ENCODE data around the gene RAB27A.

RAB27A gene

GRCh38 chr15:55234104-55234799, 55.4 kb downstream of the RAB27A start:
- no peak for TF ChIP-seq TCF12 (IDR thresholded peaks at IDR 0.05; ENCODE audit: low read depth)
- no peak for TF ChIP-seq CEBPB (IDR thresholded peaks at IDR 0.05)
- no peak for TF ChIP-seq EGR1 (IDR thresholded peaks at IDR 0.05)
- no peak for TF ChIP-seq USF1 (IDR thresholded peaks at IDR 0.05)
- no peak for TF ChIP-seq YY1 (IDR thresholded peaks at IDR 0.05; ENCODE audit: low read depth)
- TF ChIP-seq MAX (IDR thresholded peaks at IDR 0.05) = no peak
- no peak for TF ChIP-seq REST (IDR thresholded peaks at IDR 0.05; ENCODE audit: low read depth)
- no peak for TF ChIP-seq EP300 (IDR thresholded peaks at IDR 0.05; ENCODE audit: borderline replicate concordance)
- no peak for TF ChIP-seq RAD21 (IDR thresholded peaks at IDR 0.05; ENCODE audit: low read depth)
- TF ChIP-seq FOXM1 (IDR thresholded peaks at IDR 0.05; ENCODE audit: borderline replicate concordance, low read depth) = no peak
- no peak for TF ChIP-seq CREB1 (IDR thresholded peaks at IDR 0.05; ENCODE audit: low read depth)
- no peak for TF ChIP-seq TEAD4 (IDR thresholded peaks at IDR 0.05)

DNA sequence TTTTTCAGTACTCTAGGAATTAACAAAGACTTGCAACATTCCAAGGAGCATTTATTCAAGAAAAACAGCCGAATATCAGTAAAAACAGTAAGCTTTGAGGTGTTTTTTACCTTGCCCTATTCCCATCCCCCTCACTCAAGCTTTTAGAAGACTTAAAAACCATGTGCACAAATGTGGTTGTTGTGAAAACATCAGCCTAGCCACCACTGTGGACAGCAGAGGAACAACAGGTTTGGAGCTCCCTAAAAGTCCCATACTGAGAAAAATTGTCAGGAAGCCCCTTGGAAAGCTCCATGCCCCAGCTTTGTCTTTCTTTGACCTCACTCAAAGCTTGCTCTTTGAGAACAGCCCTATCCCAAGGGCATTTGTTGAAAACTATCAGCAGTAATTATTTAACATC, 58.2 kb downstream of the RAB27A start:
- TF ChIP-seq EGR1 (IDR thresholded peaks at IDR 0.05) (no peak), ZBTB7A (IDR thresholded peaks at IDR 0.05; ENCODE audit: low read depth) (no peak)

DNA sequence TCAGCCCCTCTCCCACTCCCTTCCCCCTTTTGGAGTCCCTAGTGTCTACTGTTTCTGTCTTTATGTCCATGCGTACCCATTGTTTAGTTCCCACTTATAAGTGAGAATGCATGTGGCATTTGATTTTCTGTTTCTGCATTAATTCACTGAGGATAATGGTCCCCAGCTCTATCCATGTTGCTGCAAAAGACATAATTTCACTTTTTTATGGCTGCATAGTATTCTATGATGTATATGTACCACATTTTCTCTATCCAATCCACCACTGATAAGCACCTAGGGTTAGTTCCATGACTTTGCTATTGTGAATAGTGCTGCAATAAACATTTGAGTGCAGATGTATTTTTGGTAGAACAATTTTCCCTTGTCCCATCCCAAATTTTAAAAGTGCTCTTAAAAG, 58.7 kb downstream of the RAB27A start:
- TF ChIP-seq EGR1 (IDR thresholded peaks at IDR 0.05) (no peak), EP300 (IDR thresholded peaks at IDR 0.05; ENCODE audit: borderline replicate concordance) (no peak), TCF12 (IDR thresholded peaks at IDR 0.05; ENCODE audit: low read depth) (no peak), NFIC (IDR thresholded peaks at IDR 0.05) (no peak), TEAD4 (IDR thresholded peaks at IDR 0.05) (no peak), REST (IDR thresholded peaks at IDR 0.05; ENCODE audit: low read depth) (no peak), ZBTB7A (IDR thresholded peaks at IDR 0.05; ENCODE audit: low read depth) (no peak)

DNA sequence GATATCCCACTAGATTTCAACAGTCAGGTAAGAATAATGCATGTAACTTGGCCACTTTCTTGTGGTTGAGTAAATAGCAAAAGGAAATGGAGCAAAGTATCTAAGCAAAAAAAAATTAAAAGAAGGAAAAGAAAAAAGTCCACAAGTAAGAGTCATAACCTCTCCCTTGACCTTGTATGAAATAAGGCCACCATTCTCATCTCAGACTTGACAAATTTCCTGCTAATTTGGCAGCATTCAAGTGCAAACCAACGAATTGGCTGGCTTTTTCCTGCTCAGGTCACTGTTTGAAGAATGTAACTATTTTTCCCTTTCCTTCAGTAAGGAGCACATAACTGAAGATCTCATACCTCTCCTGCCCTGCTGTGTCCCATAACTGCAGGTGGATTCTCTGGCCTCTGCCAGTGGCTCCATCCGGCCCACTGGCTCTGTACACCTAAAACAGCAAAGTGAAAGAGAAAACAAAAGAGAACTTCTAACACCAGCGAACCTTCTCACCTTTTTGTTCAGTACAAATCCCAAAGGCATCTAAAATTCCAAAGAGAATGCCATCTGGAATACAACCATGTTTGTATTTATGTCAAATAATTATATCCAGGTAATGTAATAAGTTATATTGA, 59.5 kb downstream of the RAB27A start:
- TF ChIP-seq NFIC (IDR thresholded peaks at IDR 0.05) (no peak), EGR1 (IDR thresholded peaks at IDR 0.05) (no peak), CEBPB (IDR thresholded peaks at IDR 0.05) (no peak), ZBTB7A (IDR thresholded peaks at IDR 0.05; ENCODE audit: low read depth) (no peak), CREB1 (IDR thresholded peaks at IDR 0.05; ENCODE audit: low read depth) (no peak), MAX (IDR thresholded peaks at IDR 0.05) (no peak), TEAD4 (IDR thresholded peaks at IDR 0.05) (no peak), TCF12 (IDR thresholded peaks at IDR 0.05; ENCODE audit: low read depth) (no peak), FOXM1 (IDR thresholded peaks at IDR 0.05; ENCODE audit: borderline replicate concordance, low read depth) (no peak)

DNA sequence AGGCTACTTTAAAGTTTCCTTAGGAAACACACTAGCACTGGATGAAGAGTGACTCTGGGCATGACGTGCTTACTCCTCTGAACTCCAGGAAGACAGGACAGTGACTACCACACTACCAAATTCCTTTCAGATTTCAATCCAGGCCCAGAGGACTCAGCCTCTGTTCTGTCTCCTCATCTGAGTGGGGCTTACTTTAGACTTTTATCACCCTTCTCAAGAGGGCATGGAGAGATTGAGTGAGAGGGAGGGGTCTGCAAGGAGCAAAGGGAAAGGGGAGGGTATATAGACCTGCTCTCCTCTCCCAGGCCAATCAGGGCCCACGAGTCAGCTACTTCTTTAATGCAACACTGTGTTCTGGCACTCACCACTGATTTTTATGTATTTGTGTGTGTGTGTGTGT, 63.5 kb downstream of the RAB27A start:
- TF ChIP-seq YY1 (IDR thresholded peaks at IDR 0.05; ENCODE audit: low read depth) (no peak), REST (IDR thresholded peaks at IDR 0.05; ENCODE audit: low read depth) (no peak), EP300 (IDR thresholded peaks at IDR 0.05; ENCODE audit: borderline replicate concordance) (no peak), CEBPB (IDR thresholded peaks at IDR 0.05) (no peak), CREB1 (IDR thresholded peaks at IDR 0.05; ENCODE audit: low read depth) (no peak), NFIC (IDR thresholded peaks at IDR 0.05) (no peak), EGR1 (IDR thresholded peaks at IDR 0.05) (no peak), TAF1 (IDR thresholded peaks at IDR 0.05; ENCODE audit: low read depth) (no peak), RAD21 (IDR thresholded peaks at IDR 0.05; ENCODE audit: low read depth) (no peak), TCF12 (IDR thresholded peaks at IDR 0.05; ENCODE audit: low read depth) (no peak), ZBTB7A (IDR thresholded peaks at IDR 0.05; ENCODE audit: low read depth) (no peak)
